HG02759 (cell line): Measurements from ENCODE around the gene HOXA6.

Experiments used
- ATAC-seq: cut with Tn5 transposase; IDR thresholded peaks from one replicate; pipeline ENCODE4 v1.9.1; 2021; ENCODE audit warnings: mild to moderate bottlenecking, moderate library complexity; ENCODE audit not compliant: unreplicated experiment

The HOXA6 gene

GRCh38 chr7:27100694-27101170 is 46.8 kb downstream of the HOXA6 start:
- no peak for ATAC-seq

GRCh38 chr7:27099453-27100370 is 47.9 kb downstream of the HOXA6 start:
- ATAC-seq: no peak

- ATAC-seq: no peak
These were observed 48.8 kb downstream of the HOXA6 start for GRCh38 chr7:27098578-27099451.

GRCh38 chr7:27097686-27098577 is 49.6 kb downstream of the HOXA6 start:
- ATAC-seq: no peak

GRCh38 chr7:27096768-27097514 is 50.6 kb downstream of the HOXA6 start:
- ATAC-seq: no peak

GRCh38 chr7:27095897-27096767 is 51.4 kb downstream of the HOXA6 start, which contains the start of gene HOXA1:
TSS of gene HOXA1 (minus strand) at chr7:27096000. CDS start at chr7:27095912, 88 bp downstream.
- ATAC-seq: peak; percentile 91
